WTC11 (cell line): Measurements from ENCODE around the gene ACTN1. TPM values are rescaled to one million over a fixed set of nuclear protein-coding genes. Genes with fewer than 3 reads are reported as not detected.

Experiments used
- ATAC-seq: fragments of 200-7000 bp; cut with Tn5 transposase; 2 replicates; pipeline ENCODE4 v1.10.0; 2021; ENCODE audit warnings: mild to moderate bottlenecking, moderate library complexity
- CTCF ChIA-PET: fragments of 300-600 bp; sonication (Branson Sonifier 250); formaldehyde crosslinking; loops from one replicate; lab custom pipeline; 2021; ENCODE audit warnings: antibody characterized with exemption; lab: Charles Lee
- POLR2A ChIA-PET: fragments of 350-600 bp; sonication (Branson Sonifier 250); formaldehyde crosslinking; loops from one replicate; lab custom pipeline; 2021; ENCODE audit warnings: antibody characterized with exemption; lab: Charles Lee
- DNase-seq: peaks from one replicate; pipeline ENCODE4 v3.0.0; 2021; ENCODE audit warnings: low spot score
- H3K27ac Mint-ChIP-seq: 2 replicates; pipeline ENCODE4 v1.8.0; 2021; ENCODE audit warnings: mixed read lengths
- H3K27me3 Mint-ChIP-seq: 2 replicates; pipeline ENCODE4 v1.8.0; 2021; ENCODE audit warnings: low read depth, mild to moderate bottlenecking, moderate library complexity, mixed read lengths
- H3K36me3 Mint-ChIP-seq: 2 replicates; pipeline ENCODE4 v1.8.0; 2021; ENCODE audit warnings: mixed read lengths
- H3K4me1 Mint-ChIP-seq: 2 replicates; pipeline ENCODE4 v1.8.0; 2022; ENCODE audit warnings: mixed read lengths
- H3K4me3 Mint-ChIP-seq: 2 replicates; pipeline ENCODE4 v1.8.0; 2021; ENCODE audit warnings: mild to moderate bottlenecking, moderate library complexity, mixed read lengths
- H3K9me3 Mint-ChIP-seq: 2 replicates; pipeline ENCODE4 v1.8.0; 2021; ENCODE audit warnings: mixed read lengths
- CBFB ChIP-seq: sonication (generic); formaldehyde crosslinking; IDR thresholded peaks from 2 replicates; pipeline ENCODE4 v1.8.1; 2022; ENCODE audit warnings: mild to moderate bottlenecking, low read depth, missing genetic modification reagents
- CREB1 ChIP-seq: sonication (generic); formaldehyde crosslinking; IDR thresholded peaks from 2 replicates; pipeline ENCODE4 v1.8.0; 2023; ENCODE audit warnings: mild to moderate bottlenecking, missing genetic modification reagents
- EMX1 ChIP-seq: fragments of 250-450 bp; sonication (Bioruptor Pico); IDR thresholded peaks from 2 replicates; pipeline ENCODE4 v1.8.0; 2021; ENCODE audit warnings: mild to moderate bottlenecking
- ETV6 ChIP-seq: sonication (generic); formaldehyde crosslinking; IDR thresholded peaks from 2 replicates; pipeline ENCODE4 v1.8.1; 2022; ENCODE audit warnings: mild to moderate bottlenecking, missing genetic modification reagents
- GRHL2 ChIP-seq: fragments of 250-450 bp; sonication (Bioruptor Pico); IDR thresholded peaks from 2 replicates; pipeline ENCODE4 v1.8.0; 2022; ENCODE audit warnings: mild to moderate bottlenecking, moderate library complexity; ENCODE audit not compliant: insufficient replicate concordance, severe bottlenecking
- HMGA2 ChIP-seq: fragments of 250-450 bp; sonication (Bioruptor Pico); IDR thresholded peaks from 2 replicates; pipeline ENCODE4 v1.4.0; 2021; ENCODE audit warnings: mild to moderate bottlenecking, moderate library complexity
- IRF2 ChIP-seq: sonication (generic); formaldehyde crosslinking; IDR thresholded peaks from 2 replicates; pipeline ENCODE4 v1.8.0; 2022; ENCODE audit warnings: low read depth, missing genetic modification reagents, borderline replicate concordance
- JUN ChIP-seq: sonication (generic); formaldehyde crosslinking; IDR thresholded peaks from 2 replicates; pipeline ENCODE4 v1.8.0; 2023; ENCODE audit warnings: mild to moderate bottlenecking, missing genetic modification reagents
- KAT7 ChIP-seq: sonication (generic); formaldehyde crosslinking; IDR thresholded peaks from 2 replicates; pipeline ENCODE4 v1.8.1; 2023; ENCODE audit warnings: missing genetic modification reagents, mild to moderate bottlenecking, borderline replicate concordance
- NFYB ChIP-seq: sonication (generic); formaldehyde crosslinking; conservative IDR thresholded peaks from 2 replicates; pipeline ENCODE4 v1.8.0; 2022; ENCODE audit warnings: low read depth, missing genetic modification reagents
- TEAD1 ChIP-seq: sonication (generic); formaldehyde crosslinking; IDR thresholded peaks from 2 replicates; pipeline ENCODE4 v1.8.0; 2022; ENCODE audit warnings: mild to moderate bottlenecking, missing genetic modification reagents
- TEAD4 ChIP-seq: sonication (generic); formaldehyde crosslinking; IDR thresholded peaks from 2 replicates; pipeline ENCODE4 v1.8.0; 2022; ENCODE audit warnings: mild to moderate bottlenecking, missing genetic modification reagents
- ZBTB21 ChIP-seq: sonication (generic); formaldehyde crosslinking; IDR thresholded peaks from 2 replicates; pipeline ENCODE4 v1.8.1; 2023; ENCODE audit warnings: mild to moderate bottlenecking, missing genetic modification reagents, borderline replicate concordance
- ZNF138 ChIP-seq: sonication (generic); formaldehyde crosslinking; conservative IDR thresholded peaks from 2 replicates; pipeline ENCODE4 v1.8.1; 2022; ENCODE audit warnings: mild to moderate bottlenecking, moderate library complexity, missing genetic modification reagents
- ZNF671 ChIP-seq: fragments of 250-450 bp; sonication (Bioruptor Pico); IDR thresholded peaks from 2 replicates; pipeline ENCODE4 v1.8.0; 2021; ENCODE audit warnings: mild to moderate bottlenecking
- total RNA-seq: library from RNA; stranded (reverse); gene quantifications from 3 replicates; pipeline ENCODE4 v1.2.3, GENCODE V29; 2021
- TF ChIP-seq, protein P1 (sequence below): fragments of 250-450 bp; sonication (Bioruptor Pico); conservative IDR thresholded peaks from 2 replicates; pipeline ENCODE4 v1.9.0; 2021; ENCODE audit warnings: mild to moderate bottlenecking
- TF ChIP-seq, protein P2 (sequence below): sonication (generic); formaldehyde crosslinking; IDR thresholded peaks from 2 replicates; pipeline ENCODE4 v1.8.1; 2022; ENCODE audit warnings: missing genetic modification reagents, borderline replicate concordance
- TF ChIP-seq, protein P3 (sequence below): sonication (generic); formaldehyde crosslinking; conservative IDR thresholded peaks from 2 replicates; pipeline ENCODE4 v1.8.1; 2023; ENCODE audit warnings: mild to moderate bottlenecking, low read depth, missing genetic modification reagents, moderate library complexity
- TF ChIP-seq, protein P4 (sequence below): sonication (generic); formaldehyde crosslinking; IDR thresholded peaks from 2 replicates; pipeline ENCODE4 v1.8.1; 2022; ENCODE audit warnings: mild to moderate bottlenecking, moderate library complexity, missing genetic modification reagents
- TF ChIP-seq, protein P5 (sequence below): sonication (generic); formaldehyde crosslinking; IDR thresholded peaks from 2 replicates; pipeline ENCODE4 v1.8.1; 2023; ENCODE audit warnings: mild to moderate bottlenecking, moderate library complexity, missing genetic modification reagents
- TF ChIP-seq, protein P6 (sequence below): sonication (generic); formaldehyde crosslinking; IDR thresholded peaks from 2 replicates; pipeline ENCODE4 v1.8.1; 2023; ENCODE audit warnings: mild to moderate bottlenecking, missing genetic modification reagents

The ACTN1 gene
- total RNA-seq, 1 experiment from 2014 or later: 196 TPM

DNA sequence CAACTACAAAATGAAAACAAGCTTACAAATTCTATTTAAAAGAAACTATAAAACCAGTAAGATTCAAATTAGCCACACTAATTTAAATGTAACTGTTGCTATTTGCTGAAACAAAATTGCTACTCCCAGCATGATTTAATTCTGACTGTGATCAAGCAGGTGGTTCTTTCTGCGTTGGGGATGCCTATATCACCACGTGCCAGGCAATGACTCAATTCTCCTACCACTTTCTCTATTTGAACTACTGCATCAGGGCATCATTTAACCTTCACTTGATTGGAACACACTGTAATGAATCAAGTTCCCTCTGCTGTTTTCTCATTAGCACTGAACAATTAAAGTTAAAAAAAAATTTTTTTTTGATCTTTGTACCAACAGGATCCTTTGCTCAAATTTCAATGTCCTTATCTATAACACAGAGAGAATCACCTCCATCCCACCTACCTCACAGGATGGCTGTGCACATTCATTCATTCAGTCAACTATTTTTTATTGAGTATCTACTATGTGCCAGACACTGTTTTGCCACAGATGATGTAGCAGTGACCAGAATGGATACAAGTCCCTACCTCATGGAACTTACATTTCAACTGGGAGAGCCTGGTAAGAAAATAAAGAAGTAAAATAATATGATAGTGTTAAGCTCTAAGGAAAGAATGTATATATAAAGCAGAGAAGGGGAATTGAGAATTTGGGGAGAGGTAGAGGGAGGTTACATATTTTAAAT is 8.0 kb upstream of the ACTN1 start:
- Mint-ChIP-seq H3K4me3 (no peak overlapping the region), H3K4me1 (peaks cover 33% of the 10 kb centered on the region), H3K9me3 (peaks cover 3% of the 10 kb centered on the region; the same call in 1 of the 2 replicates), H3K36me3 (no peaks in the 10 kb centered on the region), H3K27ac (no peak overlapping the region), H3K27me3 (no peaks in the 10 kb centered on the region)
- no peak for DNase-seq
- ATAC-seq: no peak
- TF ChIP-seq, protein P1, sequence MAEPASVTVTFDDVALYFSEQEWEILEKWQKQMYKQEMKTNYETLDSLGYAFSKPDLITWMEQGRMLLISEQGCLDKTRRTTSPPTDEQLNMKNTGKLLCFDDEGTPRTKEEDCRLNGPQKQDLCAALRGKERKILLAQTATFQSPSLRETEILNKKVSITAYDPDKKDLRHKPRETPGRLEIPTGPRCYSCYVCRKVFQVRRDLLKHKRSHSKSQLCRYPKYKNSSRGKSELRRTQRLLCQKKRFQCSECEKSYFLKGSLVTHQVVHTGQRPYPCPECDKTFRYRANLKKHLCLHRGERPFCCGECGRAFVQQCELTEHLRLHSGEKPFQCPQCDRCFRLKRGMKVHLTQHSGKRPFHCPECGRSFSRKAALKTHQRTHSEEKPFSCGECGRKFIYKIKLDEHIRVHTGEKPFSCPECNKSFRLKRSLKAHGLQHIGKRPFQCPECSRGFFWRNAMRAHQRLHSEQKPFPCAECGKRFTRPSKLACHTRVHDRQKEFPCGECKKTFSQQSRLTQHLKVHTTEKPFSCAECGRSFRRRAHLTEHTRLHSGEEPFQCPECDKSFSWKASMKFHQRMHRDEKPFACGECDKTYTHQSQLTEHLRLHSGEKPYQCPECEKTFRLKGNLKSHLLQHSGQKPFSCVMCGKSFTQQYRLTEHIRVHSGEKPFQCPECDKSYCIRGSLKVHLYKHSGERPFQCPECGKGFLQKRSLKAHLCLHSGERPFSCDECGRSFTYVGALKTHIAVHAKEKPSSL: no peak
- no peak for TF ChIP-seq GRHL2 (CRISPR knock-in tag)
- no peak for TF ChIP-seq NFYB (CRISPR knock-in tag)
- TF ChIP-seq HMGA2 (CRISPR knock-in tag): no peak
- no peak for TF ChIP-seq ETV6
- TF ChIP-seq, protein P2, sequence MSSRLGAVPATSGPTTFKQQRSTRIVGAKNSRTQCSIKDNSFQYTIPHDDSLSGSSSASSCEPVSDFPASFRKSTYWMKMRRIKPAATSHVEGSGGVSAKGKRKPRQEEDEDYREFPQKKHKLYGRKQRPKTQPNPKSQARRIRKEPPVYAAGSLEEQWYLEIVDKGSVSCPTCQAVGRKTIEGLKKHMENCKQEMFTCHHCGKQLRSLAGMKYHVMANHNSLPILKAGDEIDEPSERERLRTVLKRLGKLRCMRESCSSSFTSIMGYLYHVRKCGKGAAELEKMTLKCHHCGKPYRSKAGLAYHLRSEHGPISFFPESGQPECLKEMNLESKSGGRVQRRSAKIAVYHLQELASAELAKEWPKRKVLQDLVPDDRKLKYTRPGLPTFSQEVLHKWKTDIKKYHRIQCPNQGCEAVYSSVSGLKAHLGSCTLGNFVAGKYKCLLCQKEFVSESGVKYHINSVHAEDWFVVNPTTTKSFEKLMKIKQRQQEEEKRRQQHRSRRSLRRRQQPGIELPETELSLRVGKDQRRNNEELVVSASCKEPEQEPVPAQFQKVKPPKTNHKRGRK: no peak
- no peak for TF ChIP-seq ZNF671 (CRISPR knock-in tag)
- no peak for TF ChIP-seq EMX1 (CRISPR knock-in tag)
- TF ChIP-seq TEAD1: no peak
- TF ChIP-seq, protein P3, sequence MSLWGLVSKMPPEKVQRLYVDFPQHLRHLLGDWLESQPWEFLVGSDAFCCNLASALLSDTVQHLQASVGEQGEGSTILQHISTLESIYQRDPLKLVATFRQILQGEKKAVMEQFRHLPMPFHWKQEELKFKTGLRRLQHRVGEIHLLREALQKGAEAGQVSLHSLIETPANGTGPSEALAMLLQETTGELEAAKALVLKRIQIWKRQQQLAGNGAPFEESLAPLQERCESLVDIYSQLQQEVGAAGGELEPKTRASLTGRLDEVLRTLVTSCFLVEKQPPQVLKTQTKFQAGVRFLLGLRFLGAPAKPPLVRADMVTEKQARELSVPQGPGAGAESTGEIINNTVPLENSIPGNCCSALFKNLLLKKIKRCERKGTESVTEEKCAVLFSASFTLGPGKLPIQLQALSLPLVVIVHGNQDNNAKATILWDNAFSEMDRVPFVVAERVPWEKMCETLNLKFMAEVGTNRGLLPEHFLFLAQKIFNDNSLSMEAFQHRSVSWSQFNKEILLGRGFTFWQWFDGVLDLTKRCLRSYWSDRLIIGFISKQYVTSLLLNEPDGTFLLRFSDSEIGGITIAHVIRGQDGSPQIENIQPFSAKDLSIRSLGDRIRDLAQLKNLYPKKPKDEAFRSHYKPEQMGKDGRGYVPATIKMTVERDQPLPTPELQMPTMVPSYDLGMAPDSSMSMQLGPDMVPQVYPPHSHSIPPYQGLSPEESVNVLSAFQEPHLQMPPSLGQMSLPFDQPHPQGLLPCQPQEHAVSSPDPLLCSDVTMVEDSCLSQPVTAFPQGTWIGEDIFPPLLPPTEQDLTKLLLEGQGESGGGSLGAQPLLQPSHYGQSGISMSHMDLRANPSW (CRISPR knock-in tag): no peak
- no peak for TF ChIP-seq CREB1
- no peak for TF ChIP-seq TEAD4 (CRISPR knock-in tag)
- no peak for TF ChIP-seq KAT7 (CRISPR knock-in tag)
- TF ChIP-seq, protein P4, sequence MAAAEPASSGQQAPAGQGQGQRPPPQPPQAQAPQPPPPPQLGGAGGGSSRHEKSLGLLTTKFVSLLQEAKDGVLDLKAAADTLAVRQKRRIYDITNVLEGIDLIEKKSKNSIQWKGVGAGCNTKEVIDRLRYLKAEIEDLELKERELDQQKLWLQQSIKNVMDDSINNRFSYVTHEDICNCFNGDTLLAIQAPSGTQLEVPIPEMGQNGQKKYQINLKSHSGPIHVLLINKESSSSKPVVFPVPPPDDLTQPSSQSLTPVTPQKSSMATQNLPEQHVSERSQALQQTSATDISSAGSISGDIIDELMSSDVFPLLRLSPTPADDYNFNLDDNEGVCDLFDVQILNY (CRISPR knock-in tag): no peak
- TF ChIP-seq ZNF138 (CRISPR knock-in tag): no peak
- TF ChIP-seq CBFB: no peak
- ChIA-PET CTCF (interaction anchor here (1.1 kb wide), 1 partner anchor 76 kb away, joined by 3 read pairs; no protein-coding TSS in a partner anchor), POLR2A (no interaction called here)

DNA sequence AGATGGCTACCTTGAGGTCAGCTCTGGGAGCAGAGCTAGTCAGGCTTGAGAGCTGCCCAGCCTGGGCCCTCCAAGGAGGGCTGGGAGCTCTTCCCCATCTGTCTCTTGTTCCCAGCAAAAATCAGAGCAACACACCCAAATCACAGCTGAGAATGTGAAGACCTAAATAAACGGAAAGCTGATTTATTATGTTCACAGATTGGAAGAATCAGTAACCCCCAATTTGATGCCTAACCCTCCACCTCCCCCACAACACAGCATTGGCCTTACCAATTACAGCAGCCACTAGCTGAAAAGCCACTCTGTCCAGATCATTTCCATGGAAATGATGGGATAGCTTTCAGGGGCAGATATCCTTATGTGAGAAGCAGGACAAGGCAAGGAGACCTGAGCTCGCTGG is 7.1 kb upstream of the ACTN1 start:
- H3K27ac Mint-ChIP-seq: peak overlapping the region; percentile 17; the same call in 1 of the 2 replicates
- ChIA-PET POLR2A (no interaction called here), CTCF (no interaction called here)
- peaks cover 40% of the 10 kb centered on the region for H3K4me1 Mint-ChIP-seq
- no peak for DNase-seq
- H3K4me3 Mint-ChIP-seq: no peak overlapping the region
- H3K36me3 Mint-ChIP-seq: no peaks in the 10 kb centered on the region
- ATAC-seq: no peak
- H3K27me3 Mint-ChIP-seq: peaks cover 6% of the 10 kb centered on the region
- H3K9me3 Mint-ChIP-seq: peaks cover 3% of the 10 kb centered on the region; the same call in 1 of the 2 replicates
- TF ChIP-seq IRF2 (CRISPR knock-in tag) (no peak), ZBTB21 (CRISPR knock-in tag) (no peak), KAT7 (CRISPR knock-in tag) (no peak), JUN (CRISPR knock-in tag) (no peak)
- TF ChIP-seq, protein P5, sequence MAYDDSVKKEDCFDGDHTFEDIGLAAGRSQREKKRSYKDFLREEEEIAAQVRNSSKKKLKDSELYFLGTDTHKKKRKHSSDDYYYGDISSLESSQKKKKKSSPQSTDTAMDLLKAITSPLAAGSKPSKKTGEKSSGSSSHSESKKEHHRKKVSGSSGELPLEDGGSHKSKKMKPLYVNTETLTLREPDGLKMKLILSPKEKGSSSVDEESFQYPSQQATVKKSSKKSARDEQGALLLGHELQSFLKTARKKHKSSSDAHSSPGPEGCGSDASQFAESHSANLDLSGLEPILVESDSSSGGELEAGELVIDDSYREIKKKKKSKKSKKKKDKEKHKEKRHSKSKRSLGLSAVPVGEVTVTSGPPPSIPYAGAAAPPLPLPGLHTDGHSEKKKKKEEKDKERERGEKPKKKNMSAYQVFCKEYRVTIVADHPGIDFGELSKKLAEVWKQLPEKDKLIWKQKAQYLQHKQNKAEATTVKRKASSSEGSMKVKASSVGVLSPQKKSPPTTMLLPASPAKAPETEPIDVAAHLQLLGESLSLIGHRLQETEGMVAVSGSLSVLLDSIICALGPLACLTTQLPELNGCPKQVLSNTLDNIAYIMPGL (CRISPR knock-in tag): no peak
- TF ChIP-seq, protein P3 (CRISPR knock-in tag): no peak
- TF ChIP-seq, protein P6, sequence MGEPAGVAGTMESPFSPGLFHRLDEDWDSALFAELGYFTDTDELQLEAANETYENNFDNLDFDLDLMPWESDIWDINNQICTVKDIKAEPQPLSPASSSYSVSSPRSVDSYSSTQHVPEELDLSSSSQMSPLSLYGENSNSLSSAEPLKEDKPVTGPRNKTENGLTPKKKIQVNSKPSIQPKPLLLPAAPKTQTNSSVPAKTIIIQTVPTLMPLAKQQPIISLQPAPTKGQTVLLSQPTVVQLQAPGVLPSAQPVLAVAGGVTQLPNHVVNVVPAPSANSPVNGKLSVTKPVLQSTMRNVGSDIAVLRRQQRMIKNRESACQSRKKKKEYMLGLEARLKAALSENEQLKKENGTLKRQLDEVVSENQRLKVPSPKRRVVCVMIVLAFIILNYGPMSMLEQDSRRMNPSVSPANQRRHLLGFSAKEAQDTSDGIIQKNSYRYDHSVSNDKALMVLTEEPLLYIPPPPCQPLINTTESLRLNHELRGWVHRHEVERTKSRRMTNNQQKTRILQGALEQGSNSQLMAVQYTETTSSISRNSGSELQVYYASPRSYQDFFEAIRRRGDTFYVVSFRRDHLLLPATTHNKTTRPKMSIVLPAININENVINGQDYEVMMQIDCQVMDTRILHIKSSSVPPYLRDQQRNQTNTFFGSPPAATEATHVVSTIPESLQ (CRISPR knock-in tag): no peak
